Caco-2 (cell line): ENCODE measurements around the gene ZGRF1. TPM values are rescaled to one million over a fixed set of nuclear protein-coding genes. Genes with fewer than 3 reads are reported as not detected.

Experiments used
- BruUV-seq: library from RNA; stranded (reverse); fragments of 400-500 nt; replicated peaks from 2 replicates; lab custom pipeline; 2021; lab: Mats Ljungman, UMichigan
- CTCF ChIA-PET: fragments of 300-600 bp; sonication (Branson Sonifier 250); formaldehyde crosslinking; loops from one replicate; lab custom pipeline; 2022; ENCODE audit warnings: antibody characterized with exemption; lab: Charles Lee
- POLR2A ChIA-PET: fragments of 300-600 bp; sonication (Branson Sonifier 250); formaldehyde crosslinking; loops from one replicate; lab custom pipeline; 2022; ENCODE audit warnings: antibody characterized with exemption; lab: Charles Lee
- DNase-seq, 2 experiments: peaks; one replicate each; pipeline versions ENCODE4 v3.0.0 to v3.0.0-alpha.2; 2020 to 2022
- H3K27me3 ChIP-seq: replicated peaks from 2 replicates; pipeline ENCODE4 v1.6.0; 2011; ENCODE audit warnings: low read length; ENCODE audit not compliant: control insufficient read depth, insufficient read depth
- H3K36me3 ChIP-seq: 2 replicates; pipeline ENCODE4 v1.5.1; 2011; ENCODE audit warnings: low read length; ENCODE audit not compliant: control insufficient read depth, insufficient read depth
- H3K4me1 ChIP-seq: fragments of 250-450 bp; sonication (Bioruptor Pico); 2 replicates; pipeline ENCODE4 v1.5.1; 2020; ENCODE audit warnings: mild to moderate bottlenecking
- H3K4me3 ChIP-seq: 2 replicates; pipeline ENCODE4 v1.5.1; 2011; ENCODE audit warnings: low read depth, mild to moderate bottlenecking, control low read depth, low read length
- H3K9me3 ChIP-seq: fragments of 250-450 bp; sonication (Bioruptor Pico); 2 replicates; pipeline ENCODE4 v1.5.1; 2020; ENCODE audit warnings: mild to moderate bottlenecking, moderate library complexity
- H3K27ac Mint-ChIP-seq: one replicate; pipeline ENCODE4 v1.8.0; 2022; ENCODE audit warnings: mixed read lengths; ENCODE audit not compliant: unreplicated experiment
- H3K27me3 Mint-ChIP-seq: one replicate; pipeline ENCODE4 v1.8.0; 2022; ENCODE audit warnings: mixed read lengths; ENCODE audit not compliant: insufficient read depth, unreplicated experiment
- H3K36me3 Mint-ChIP-seq: one replicate; pipeline ENCODE4 v1.8.0; 2022; ENCODE audit warnings: mild to moderate bottlenecking, mixed read lengths; ENCODE audit not compliant: insufficient read depth, unreplicated experiment
- H3K4me1 Mint-ChIP-seq: one replicate; pipeline ENCODE4 v1.8.0; 2022; ENCODE audit warnings: low read depth, mixed read lengths; ENCODE audit not compliant: unreplicated experiment
- H3K4me3 Mint-ChIP-seq: one replicate; pipeline ENCODE4 v1.8.0; 2022; ENCODE audit warnings: mild to moderate bottlenecking, moderate library complexity, mixed read lengths; ENCODE audit not compliant: unreplicated experiment
- H3K9me3 Mint-ChIP-seq: one replicate; pipeline ENCODE4 v1.8.0; 2022; ENCODE audit warnings: mixed read lengths; ENCODE audit not compliant: unreplicated experiment
- CTCF ChIP-seq, 2 experiments: fragments of 200-600 bp in 1 of 2; IDR thresholded peaks; 1 replicate in 1 of 2; 2 replicates in 1 of 2; pipeline versions ENCODE4 v1.5.1 to v1.8.0; 2011 to 2022; ENCODE audit warnings: antibody characterized with exemption in 1 of 2, control low read depth in 1 of 2, inconsistent platforms in 1 of 2, low read depth in 1 of 2, low read length in 1 of 2, mild to moderate bottlenecking in 1 of 2, moderate library complexity in 1 of 2; ENCODE audit not compliant: insufficient read depth in 1 of 2, severe bottlenecking in 1 of 2, unreplicated experiment in 1 of 2
- intact Hi-C: fragments of 100-400 bp; cut with micrococcal nuclease; formaldehyde crosslinking; loops from one replicate; pipeline ENCODE4 v1.10.0; 2022; ENCODE audit not compliant: unreplicated experiment
- total RNA-seq: library from RNA; stranded (reverse); gene quantifications from 2 replicates; pipeline ENCODE4 v1.2.3, GENCODE V29; 2022

The ZGRF1 gene
- total RNA-seq, 1 experiment from 2014 or later = 14.7 TPM

GRCh38 chr4:112585977-112586736 lies 50.6 kb downstream of the ZGRF1 start:
- Histone ChIP-seq H3K4me3 (no peak overlapping the region), H3K36me3 (no peaks in the 10 kb centered on the region), H3K27me3 (no peaks in the 10 kb centered on the region), H3K4me1 (no peaks in the 10 kb centered on the region), H3K9me3 (no peaks in the 10 kb centered on the region)
- ChIA-PET POLR2A (no interaction called here), CTCF (no interaction called here)
- no peak overlapping the region for H3K4me3 Mint-ChIP-seq
- TF ChIP-seq CTCF (IDR thresholded peaks at IDR 0.05; ENCODE audit: insufficient read depth in 1 of 2, low read depth in 1 of 2, low read length in 1 of 2, severe bottlenecking in 1 of 2, unreplicated experiment in 1 of 2) = no peak
- H3K36me3 Mint-ChIP-seq = peaks cover 6% of the 10 kb centered on the region
- no peak overlapping the region for H3K27ac Mint-ChIP-seq
- no TSS peak for BruUV-seq
- intact Hi-C loops = no loop called here
- H3K4me1 Mint-ChIP-seq = peaks cover 6% of the 10 kb centered on the region
- H3K9me3 Mint-ChIP-seq = no peaks in the 10 kb centered on the region
- no peak for DNase-seq
- H3K27me3 Mint-ChIP-seq = no peaks in the 10 kb centered on the region

GRCh38 chr4:112567536-112567935 lies 69.2 kb downstream of the ZGRF1 start:
- no peak overlapping the region for H3K4me3 Mint-ChIP-seq
- Histone ChIP-seq H3K36me3 (no peaks in the 10 kb centered on the region), H3K9me3 (no peaks in the 10 kb centered on the region), H3K4me1 (no peaks in the 10 kb centered on the region), H3K4me3 (no peak overlapping the region), H3K27me3 (no peaks in the 10 kb centered on the region)
- H3K27me3 Mint-ChIP-seq = no peaks in the 10 kb centered on the region
- no peaks in the 10 kb centered on the region for H3K9me3 Mint-ChIP-seq
- CTCF ChIA-PET = no interaction called here
- DNase-seq = no peak
- intact Hi-C loops = no loop called here
- H3K36me3 Mint-ChIP-seq = no peaks in the 10 kb centered on the region
- no peak for TF ChIP-seq CTCF (IDR thresholded peaks at IDR 0.05; ENCODE audit: insufficient read depth in 1 of 2, low read depth in 1 of 2, low read length in 1 of 2, severe bottlenecking in 1 of 2, unreplicated experiment in 1 of 2)
- H3K27ac Mint-ChIP-seq = no peak overlapping the region
- no peaks in the 10 kb centered on the region for H3K4me1 Mint-ChIP-seq
- POLR2A ChIA-PET = no interaction called here
- no TSS peak for BruUV-seq

- no peak for TF ChIP-seq CTCF (IDR thresholded peaks at IDR 0.05; ENCODE audit: insufficient read depth in 1 of 2, low read depth in 1 of 2, low read length in 1 of 2, severe bottlenecking in 1 of 2, unreplicated experiment in 1 of 2)
- Mint-ChIP-seq H3K4me3 (no peak overlapping the region), H3K9me3 (no peaks in the 10 kb centered on the region), H3K27me3 (no peaks in the 10 kb centered on the region), H3K4me1 (no peaks in the 10 kb centered on the region), H3K36me3 (no peaks in the 10 kb centered on the region), H3K27ac (no peak overlapping the region)
- no peaks in the 10 kb centered on the region for H3K9me3 ChIP-seq
- no peak overlapping the region for H3K4me3 ChIP-seq
- DNase-seq = no peak
- intact Hi-C loops = no loop called here
- CTCF ChIA-PET = no interaction called here
- no peaks in the 10 kb centered on the region for H3K27me3 ChIP-seq
- no TSS peak for BruUV-seq
- no peaks in the 10 kb centered on the region for H3K36me3 ChIP-seq
- POLR2A ChIA-PET = no interaction called here
- no peaks in the 10 kb centered on the region for H3K4me1 ChIP-seq
These were observed 71.9 kb downstream of the ZGRF1 start for GRCh38 chr4:112564706-112565270.
